Lower leg skin (tissue), 4 donors: ENCODE measurements around the gene SLC41A3. TPM values are rescaled to one million over a fixed set of nuclear protein-coding genes. Genes with fewer than 3 reads are reported as not detected.

ENCODE experiments used
- DNase-seq, 2 donors: peaks; one replicate each; pipeline ENCODE4 v3.0.0-alpha.2; 2019; ENCODE audit warnings: low spot score in 2 of 2
- H3K4me3 ChIP-seq: fragments of 200-600 bp; sonication (generic); 2 replicates; pipeline ENCODE4 v1.5.1; 2017; ENCODE audit warnings: mild to moderate bottlenecking, low read depth; ENCODE audit not compliant: poor library complexity, severe bottlenecking
- CTCF ChIP-seq, 3 donors: fragments of 450-650 bp; IDR thresholded peaks; one replicate each; pipeline ENCODE4 v1.5.1; 2016; ENCODE audit warnings: antibody characterized with exemption in 3 of 3, mild to moderate bottlenecking in 3 of 3, moderate library complexity in 2 of 3
- POLR2A ChIP-seq, 2 donors: fragments of 450-650 bp; IDR thresholded peaks; one replicate each; pipeline ENCODE4 v1.6.1; 2016 to 2017; ENCODE audit warnings: antibody characterized with exemption in 2 of 2, mild to moderate bottlenecking in 1 of 2, moderate library complexity in 1 of 2
- WGBS, 2 donors: methylation state at CpG; one replicate each; pipeline ENCODE4 v1.1.5; 2018; 5-methylcytosine and 5-hydroxymethylcytosine counted together
- intact Hi-C: fragments of 100-400 bp; cut with DNase I; formaldehyde crosslinking; loops from one replicate; pipeline ENCODE4 v1.15.0; 2023; ENCODE audit warnings: low total_unique reads
- total RNA-seq, 4 donors: library from RNA; depleted of rRNA; stranded (reverse); fragments of >200 nt; gene quantifications; one replicate each; pipeline ENCODE4 v1.1.0, GENCODE V29; 2016

The SLC41A3 gene
- total RNA-seq, 4 donors from 2014 or later, result 31.6 to 41.1 (median 37.3) TPM

GRCh38 chr3:126026761-126027160 is 57.2 kb downstream of the SLC41A3 start:
- DNase-seq, result peak in 1 of 2 donors; percentile 7
- no peak overlapping the region for H3K4me3 ChIP-seq
- TF ChIP-seq CTCF (IDR thresholded peaks at IDR 0.05), result no peak
- TF ChIP-seq POLR2A (IDR thresholded peaks at IDR 0.05), result no peak
- intact Hi-C loops, result no loop called here
- 90 to 92% methylated on average over 6 of the region's 6 CpGs for WGBS, 2 donors

- intact Hi-C loops, result no loop called here
- WGBS, 2 donors, result 84% methylated on average over 11 of the region's 11 CpGs
- TF ChIP-seq CTCF (IDR thresholded peaks at IDR 0.05) (no peak), POLR2A (IDR thresholded peaks at IDR 0.05) (no peak)
- H3K4me3 ChIP-seq, result no peak overlapping the region
- peak in 1 of 2 donors; percentile 4 for DNase-seq
These were observed 57.6 kb downstream of the SLC41A3 start for GRCh38 chr3:126026277-126026751.

GRCh38 chr3:126025862-126026261 is 58.1 kb downstream of the SLC41A3 start:
- intact Hi-C loops, result no loop called here
- 90 to 94% methylated on average over 4 of the region's 4 CpGs for WGBS, 2 donors
- DNase-seq, result no peak
- H3K4me3 ChIP-seq, result no peak overlapping the region
- no peak for TF ChIP-seq POLR2A (IDR thresholded peaks at IDR 0.05)
- no peak for TF ChIP-seq CTCF (IDR thresholded peaks at IDR 0.05)

GRCh38 chr3:126025116-126025729 is 58.7 kb downstream of the SLC41A3 start:
- 90 to 91% methylated on average over 14 of the region's 14 CpGs for WGBS, 2 donors
- DNase-seq, result no peak
- intact Hi-C loops, result no loop called here
- no peak for TF ChIP-seq CTCF (IDR thresholded peaks at IDR 0.05)
- TF ChIP-seq POLR2A (IDR thresholded peaks at IDR 0.05), result no peak
- no peak overlapping the region for H3K4me3 ChIP-seq

- DNase-seq, result no peak
- 77 to 84% methylated on average over 9 of the region's 9 CpGs for WGBS, 2 donors
- no peak overlapping the region for H3K4me3 ChIP-seq
- intact Hi-C loops, result no loop called here
- TF ChIP-seq CTCF (IDR thresholded peaks at IDR 0.05) (no peak), POLR2A (IDR thresholded peaks at IDR 0.05) (no peak)
These were observed 59.7 kb downstream of the SLC41A3 start for GRCh38 chr3:126024049-126024854.
